NCI-H82 treated with DMSO at 0.1 percent for 48 hours (cell line): Measurements from ENCODE around the gene LRRC36.

ENCODE experiments used
- DNase-seq: peaks from one replicate; lab custom pipeline; 2025; ENCODE audit not compliant: unreplicated experiment; lab: John Stamatoyannopoulos, UW

LRRC36 gene

DNA sequence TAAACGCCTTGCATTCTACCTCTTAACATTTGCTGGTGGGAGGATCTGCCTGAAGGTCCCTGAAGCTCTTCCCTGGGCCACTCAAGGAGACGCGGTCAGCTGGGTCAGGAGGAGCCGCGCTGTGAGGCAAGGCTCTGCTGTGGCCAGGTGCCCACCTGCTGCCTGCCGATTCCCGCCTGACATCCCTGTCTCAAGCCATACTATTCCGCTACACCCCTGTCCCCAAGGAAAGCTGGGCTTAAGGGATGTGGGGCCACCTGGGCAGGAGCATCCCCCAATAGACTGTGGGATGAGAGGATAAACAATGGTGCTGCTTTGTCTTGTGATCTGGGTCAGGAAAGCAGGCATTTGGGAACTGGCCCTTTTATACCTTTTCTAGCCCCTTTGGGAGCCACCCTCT is 61.6 kb downstream of the LRRC36 start:
- DNase-seq = no peak

DNA sequence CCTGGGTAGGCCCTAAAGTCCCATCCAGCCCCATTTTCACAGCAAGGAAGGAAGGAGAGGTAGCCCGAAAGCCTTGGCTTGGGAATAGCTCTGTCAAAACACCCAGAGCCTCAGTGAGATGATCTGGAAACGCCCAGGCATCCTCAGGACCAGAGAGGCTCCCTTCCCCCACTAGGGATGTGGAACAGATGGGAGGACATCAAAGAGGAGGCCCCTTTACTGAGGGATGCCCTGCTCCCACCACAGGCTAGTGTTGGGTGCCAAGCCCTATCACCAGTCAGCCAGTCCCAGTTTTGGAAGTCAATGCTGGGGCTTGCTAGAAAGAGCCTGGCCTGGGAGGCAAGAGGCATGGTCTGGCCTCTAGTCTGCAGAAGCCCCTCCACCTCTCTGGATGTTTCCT is 62.0 kb downstream of the LRRC36 start:
- DNase-seq = no peak

DNA sequence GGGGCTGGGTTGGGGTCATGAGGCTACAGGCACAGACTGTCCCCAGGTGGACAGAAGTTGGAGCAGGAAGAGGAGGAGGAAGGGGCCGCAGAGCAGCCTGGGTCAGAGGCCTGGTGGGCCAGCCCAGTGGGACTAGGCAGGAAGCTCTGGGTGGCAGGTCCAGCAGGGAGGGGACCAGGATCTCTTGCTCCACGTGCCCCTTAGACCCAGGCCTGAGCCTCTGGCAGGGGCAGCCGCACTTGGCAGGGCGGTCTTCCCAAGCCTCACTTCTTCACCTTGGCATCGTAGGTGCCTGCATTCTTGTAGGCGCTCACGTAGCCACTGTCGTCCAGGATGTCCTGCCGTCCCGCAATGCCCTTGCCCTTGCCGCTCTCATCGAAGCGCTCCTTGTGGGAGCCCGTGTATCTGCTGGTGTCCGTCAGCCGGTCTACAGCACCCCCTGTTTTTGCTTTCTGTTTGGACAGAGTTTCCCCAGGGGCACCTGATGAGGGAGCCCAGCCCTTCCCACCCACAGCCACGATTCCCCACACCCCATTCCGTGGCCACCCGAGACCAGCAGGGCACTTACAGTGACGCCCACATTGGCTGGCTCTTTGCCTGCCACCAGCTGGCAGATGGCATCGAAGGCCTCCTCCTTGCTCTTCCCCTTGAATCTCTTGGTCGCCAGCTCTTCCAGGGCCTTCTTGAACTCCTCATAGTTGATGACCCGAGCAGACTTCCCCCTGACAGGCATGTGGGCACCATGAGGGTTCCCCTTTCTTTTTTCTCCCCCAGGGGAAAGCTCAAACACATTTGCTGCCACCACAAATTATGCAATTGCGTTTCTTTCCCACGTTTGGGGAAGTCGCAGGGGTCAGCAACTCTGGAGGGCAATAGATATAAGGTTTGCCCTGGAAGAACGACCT is 63.5 kb downstream of the LRRC36 start:
- DNase-seq = no peak

DNA sequence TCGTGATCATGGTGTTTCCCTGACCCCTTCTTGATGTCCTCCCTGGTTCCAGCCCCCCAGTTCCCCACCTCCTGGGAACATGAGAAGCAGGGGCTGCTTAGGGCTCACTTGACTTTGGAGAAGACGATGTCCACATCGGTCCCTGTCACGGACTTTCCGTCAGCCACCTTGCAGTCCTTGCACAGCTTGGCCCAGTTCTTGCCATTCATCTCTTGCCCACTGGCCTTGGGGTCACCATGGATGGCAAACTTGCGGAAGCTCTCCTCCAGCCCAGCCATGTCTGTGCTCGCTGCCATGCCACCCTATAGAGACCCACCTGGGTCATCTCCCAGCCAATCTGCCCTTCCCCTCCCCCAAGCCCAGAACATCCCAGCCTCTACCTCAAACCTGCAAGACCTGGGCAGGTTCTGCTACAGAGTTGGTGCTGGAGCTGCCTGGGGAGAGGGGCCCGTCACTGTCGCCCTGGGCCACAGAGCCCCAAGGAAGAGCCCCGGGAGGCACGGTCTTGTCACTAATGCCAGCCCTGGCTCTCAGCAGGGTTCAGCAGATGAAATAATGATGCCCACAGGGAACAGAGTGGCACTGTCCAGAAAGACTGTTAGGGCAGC is 64.3 kb downstream of the LRRC36 start:
- DNase-seq = no peak

DNA sequence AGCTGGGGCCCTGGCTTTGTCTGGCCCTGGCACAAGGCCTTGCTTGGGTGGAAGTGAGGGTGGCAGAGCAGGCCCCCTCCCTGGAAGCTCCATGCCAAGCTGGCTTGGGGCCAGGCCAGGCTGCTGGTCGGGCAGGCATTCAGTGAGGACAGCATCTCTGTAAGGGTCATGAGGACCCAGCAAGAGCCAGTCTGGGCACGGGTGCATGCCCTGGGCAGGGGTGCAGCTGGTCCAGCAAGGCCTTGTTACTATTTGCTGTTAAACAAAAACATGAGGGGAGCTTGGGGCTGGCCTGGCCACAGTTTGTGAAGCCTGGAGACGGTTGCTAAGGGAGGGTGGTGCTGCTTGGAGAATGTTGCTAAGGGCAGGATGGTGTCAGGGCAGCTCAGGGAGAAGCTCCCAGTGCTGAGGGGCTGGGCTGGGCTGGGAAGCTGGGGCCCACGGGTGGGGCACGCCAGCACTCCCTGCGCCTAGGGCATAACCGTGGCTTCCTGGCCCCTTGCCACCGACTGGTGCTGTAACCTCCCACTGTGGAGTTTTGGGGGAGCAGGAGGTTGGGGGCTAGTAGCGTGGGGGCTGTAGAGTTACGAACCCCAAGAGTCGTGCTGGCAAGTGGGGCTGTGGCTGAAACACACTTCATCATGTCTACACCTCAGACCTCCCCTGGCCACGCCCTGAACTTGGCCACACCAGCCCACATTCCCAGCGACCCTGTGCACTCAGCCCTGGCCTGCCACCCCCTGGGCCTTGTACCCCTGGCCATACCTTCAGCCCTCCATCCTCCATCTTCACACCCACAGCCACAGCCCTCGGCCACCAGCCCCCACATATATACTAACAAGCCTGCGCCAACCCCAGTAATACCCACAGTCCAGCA is 65.0 kb downstream of the LRRC36 start:
- no peak for DNase-seq

DNA sequence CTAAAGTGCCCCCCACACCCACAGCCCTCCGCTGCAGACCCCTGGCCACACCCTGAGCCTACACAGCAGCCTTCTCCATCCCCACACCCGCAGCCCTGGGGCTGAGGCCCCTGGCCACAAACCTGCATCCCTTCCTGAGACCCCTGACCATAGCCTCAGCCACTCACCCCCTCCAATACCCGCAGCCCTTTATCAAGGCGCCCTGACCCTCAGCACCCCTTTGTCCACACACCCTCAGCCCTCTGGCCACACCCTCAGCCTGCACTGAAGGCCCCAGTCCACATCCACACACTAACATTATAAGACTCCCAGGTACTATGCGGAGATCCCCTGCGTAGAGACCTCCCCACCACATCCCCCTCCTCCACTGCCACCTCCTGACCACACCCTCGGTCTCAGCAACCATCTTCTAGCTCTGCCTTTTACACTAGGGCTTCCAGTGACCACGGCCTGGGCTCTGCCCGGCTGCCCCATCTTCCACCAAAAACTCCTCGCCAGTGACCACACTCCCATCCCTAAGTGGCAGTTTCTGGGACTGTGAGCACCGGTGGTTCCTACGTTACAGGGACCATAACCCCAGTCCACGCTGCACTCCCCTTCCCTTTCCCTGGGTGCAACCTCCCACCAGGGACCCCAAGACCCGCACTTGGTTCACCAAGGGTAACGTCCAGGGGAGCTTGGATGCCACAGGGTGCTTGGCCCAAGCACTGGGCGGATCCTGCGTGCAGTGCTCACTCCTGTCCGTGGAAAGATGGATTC is 65.9 kb downstream of the LRRC36 start:
- DNase-seq = no peak

DNA sequence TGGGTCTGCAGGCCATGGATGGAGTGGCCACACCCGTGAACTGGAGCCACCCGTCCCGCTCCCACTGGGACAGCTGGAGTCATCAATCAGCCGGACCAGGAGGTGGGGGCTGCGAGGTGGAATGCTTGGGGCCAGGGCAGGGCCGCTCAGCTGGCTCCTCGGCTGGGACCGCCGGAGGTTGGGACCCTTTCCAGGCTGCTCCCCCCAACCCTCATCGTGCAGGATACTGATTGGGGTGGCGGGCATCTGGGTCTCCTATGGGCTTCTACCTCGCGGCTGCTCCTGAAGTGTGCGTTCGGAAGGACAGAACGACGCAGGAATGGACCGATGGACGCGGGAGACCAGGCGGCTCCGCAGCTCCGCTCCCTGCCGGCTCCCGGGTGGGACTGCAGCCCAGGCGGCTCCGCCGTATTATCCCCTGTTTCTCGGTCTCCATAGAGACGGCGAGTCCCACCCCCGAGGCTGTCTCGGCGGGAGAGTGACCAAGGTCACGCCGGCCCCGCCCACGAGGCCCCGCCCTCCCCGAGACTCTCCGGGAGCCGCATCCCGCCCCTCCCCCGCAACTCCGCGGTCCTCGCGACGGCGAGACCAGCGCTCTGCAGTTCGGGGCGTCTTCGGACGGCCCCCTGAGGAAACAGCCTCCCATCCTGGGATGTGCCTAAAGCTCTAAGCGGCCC is 66.6 kb downstream of the LRRC36 start, which contains the start of gene TPPP3:
TSS of gene TPPP3 (minus strand) at position 388 of the 677 bp plus-strand sequence. CDS start 2,387 bp downstream, outside the sequence.
- peak; percentile 72 for DNase-seq

DNA sequence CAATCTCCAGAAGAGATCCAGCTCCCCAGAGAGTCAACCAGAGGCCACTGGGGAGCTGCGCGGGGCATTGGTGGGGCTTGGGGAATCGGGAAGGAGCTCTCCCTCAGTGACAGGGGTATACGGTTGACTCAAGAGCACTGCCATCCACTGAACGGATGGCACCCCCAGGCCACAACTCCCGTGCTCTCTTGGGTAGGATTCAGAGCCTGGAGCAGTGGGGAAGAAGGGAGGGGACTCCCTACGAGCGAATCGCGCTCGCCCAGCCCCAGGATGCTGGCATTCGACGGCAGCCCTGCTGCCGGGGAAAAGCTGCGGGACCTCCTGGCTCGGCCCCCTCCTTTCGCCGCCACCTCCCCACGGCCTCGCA is 67.2 kb downstream of the LRRC36 start:
- DNase-seq = no peak

DNA sequence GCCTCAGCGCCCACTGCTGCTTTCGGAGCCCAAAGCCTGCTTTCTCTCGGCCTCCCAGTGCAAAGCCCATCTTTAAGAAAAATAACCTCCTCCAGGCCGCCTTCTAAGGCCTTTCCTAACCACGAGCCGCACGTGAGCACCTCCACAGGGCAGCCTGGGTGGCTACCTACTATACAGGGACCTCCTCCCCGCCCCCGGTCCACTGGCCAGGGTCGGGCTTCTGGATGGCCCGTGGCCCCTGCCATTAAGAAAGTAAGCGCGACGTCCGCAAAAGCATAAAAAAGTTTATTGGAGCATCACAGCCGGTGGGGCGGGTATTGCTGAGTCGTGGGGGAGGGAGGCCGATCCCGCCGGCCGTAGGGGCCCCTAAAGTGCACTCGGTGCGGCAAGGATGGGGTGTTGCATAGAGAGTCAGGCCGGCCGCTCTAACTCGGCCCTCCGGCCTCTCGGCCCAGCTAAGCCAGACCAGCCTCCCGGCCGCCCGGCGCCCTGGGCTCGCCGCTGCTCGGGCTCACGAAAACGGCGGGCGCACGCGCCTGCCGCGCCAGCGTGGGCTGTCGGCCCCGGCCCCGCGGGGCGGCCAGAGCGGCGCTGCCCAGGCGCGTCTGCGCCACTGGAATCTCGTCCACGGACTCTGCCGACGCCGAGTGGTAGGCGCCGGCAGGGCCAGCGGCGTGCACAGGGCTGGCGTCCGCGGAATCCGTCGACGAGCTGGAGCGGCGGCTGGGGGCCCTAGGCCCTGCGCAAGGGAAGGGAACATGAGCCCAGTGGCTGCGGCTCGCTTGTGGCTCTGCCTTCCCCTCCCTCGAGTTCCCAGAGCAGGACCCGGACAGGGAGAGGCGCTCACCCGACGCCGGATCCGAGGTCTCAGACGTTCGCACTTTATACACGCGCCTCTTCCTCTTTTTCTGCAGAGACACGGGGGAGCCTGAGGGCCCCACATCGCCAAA is 67.8 kb downstream of the LRRC36 start:
- DNase-seq = no peak

DNA sequence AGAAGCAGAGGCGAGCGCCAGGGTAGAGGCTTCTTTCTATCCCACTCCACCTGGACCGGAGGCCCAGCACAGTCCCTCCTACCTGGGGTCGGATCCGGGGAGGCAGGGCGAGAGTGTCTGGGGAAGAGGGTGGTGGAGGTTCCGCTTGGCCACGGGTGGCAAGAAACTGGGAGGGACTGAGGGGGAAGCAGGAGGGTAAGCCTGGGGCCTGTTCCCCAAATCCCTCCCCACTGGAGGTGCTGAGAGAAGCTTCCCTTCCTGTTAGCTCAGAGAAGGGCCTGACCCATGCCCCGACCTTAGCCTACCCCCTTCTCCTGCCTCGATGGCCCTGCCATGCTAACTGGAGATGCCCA is 68.5 kb downstream of the LRRC36 start:
- DNase-seq = no peak

DNA sequence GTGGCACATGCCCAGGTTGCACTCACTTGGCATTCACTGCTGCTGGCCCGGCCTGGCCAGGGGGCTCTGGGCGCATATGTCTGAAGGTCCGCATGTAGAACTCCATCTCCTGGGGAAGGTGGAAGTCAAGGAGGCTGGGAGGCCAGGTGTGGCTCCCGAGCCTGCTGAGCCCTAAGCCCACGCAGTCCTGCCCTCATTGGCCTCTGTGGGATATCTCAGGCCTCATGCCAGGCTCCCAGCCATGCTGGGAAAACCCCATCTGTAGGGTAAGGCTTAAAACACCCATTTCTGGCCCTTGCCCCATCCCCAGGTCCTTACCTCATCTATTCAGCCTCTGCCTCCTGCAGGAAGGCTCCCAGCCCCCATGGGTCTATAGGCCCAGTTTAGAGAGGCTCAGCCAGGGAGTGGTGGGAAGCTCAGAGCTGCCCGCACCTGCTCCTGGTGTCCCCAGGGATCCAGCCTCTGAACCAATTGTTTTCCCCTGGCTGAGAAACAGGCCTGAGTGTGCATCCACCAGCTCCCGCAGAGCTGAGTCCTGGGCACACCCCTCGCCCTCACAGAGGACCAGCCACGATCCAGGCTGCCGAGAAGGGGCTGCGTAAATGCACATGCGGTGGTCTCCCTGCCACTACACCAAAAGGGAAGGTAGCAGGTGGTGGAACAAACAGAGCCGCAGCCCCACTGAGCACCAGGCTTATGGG is 69.0 kb downstream of the LRRC36 start:
- peak; percentile 55 for DNase-seq

DNA sequence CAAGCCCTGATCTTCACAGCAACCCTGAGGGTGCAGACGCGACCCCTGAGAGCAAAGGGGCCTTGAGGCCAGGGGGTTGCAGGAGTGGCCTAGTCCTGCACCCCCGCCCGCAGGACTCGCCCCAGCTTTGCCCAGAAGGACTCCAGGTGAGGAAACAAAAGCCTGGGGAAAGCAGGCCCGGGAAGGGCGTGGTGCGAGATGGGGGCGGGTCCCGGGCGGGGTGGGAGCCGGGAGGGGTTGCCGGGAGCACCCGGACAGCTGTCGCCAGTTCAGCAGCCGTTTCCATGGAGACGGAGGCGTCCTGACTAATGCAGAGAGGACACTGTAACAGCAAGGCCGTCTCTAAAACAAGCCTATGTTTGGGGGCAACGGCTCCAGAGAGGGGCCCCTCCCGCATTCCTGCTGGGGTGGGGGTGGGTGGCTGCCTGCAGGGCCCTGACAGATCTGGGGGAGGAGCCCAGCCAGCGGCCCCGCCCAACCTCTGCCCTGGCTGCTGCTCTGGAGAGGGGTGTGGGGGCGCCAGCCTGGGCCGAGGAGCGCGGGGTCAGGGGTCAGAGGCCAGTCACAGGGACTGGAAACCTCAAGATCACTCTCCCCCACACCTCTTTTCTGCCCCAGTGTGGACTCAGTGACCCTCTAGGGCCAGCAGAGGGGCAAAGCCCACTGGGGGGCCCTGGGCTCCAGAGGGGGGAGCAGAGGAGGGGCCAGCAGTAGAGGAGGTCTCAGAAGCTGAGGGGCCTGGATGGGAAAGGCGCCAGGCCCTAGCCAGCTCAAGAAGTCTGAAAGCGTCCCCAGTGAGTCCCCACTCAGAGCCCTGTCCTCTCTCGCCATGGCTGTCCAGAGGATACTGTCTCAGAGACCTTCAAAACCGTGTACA is 69.8 kb downstream of the LRRC36 start:
- peak; percentile 80 for DNase-seq

DNA sequence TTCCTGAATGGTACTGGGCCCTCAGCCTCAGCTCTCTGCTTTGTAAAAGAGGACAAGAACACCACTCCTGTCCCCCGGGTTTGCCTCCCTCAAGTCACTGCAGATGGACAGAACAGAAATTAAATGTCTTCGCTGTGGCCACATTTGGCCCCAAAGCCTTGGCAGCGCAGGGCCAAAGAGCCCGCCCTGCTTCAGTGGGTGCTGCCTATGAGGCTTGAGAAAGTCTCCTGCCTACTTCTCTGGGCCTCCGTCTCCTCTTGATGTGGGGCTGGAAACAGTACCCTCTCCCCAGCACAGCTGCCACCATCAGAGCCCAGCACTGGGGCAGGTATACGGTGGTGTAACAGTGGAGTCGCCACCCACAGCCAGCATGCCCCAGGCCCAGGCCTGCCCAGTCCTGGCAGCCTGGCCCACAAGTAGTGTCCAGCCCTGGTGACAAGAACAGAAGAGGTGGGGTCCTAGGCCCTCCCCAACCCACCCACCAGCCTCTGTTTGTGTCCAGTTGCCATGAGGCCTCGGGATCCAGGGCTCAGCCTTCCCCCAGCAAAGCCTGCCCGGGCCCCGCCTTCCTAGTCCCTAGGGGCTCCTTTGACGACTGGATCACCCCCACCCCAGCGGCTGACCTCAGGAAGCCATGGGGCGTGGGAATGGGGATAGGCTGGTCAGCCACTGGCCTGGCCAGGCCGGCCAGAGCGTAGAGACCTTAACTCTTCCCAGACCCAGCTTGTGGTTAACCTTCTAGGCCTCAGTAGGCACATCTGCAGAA is 70.6 kb downstream of the LRRC36 start:
- DNase-seq = no peak

DNA sequence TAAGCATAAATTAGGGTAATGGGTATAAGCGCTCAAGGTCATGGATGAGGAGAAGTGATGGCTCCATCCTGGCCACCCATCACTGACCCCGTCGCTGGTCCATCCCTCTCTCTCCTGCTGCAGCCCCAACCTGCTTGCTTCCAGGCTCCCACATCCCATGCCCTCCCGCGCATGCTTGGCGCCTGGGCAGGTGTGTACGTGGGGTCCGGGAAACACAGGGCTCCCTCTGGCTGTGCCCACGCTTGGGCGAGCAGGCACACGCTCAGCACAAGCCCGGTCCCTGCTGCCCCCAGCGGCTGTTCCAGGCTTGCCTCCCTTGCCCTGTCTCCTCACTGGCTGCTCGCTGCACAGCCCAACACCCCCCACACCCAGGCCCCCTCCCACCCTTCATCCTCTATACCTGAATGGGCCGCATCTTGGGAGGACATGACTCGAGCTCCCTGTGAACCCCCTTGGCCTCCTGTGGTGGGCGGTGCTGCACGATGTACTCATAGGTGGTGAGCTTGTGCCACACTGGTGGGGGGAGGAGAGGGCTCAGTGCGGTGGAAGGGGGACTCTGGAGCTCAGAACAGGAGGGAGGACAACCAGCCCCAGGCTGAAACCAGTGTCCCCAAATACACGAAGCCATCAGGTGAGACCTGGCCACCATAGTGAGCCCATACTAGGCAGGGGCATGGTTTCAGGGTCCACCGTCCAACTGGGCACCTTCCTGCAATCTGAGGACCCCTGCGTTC is 71.4 kb downstream of the LRRC36 start:
- no peak for DNase-seq

DNA sequence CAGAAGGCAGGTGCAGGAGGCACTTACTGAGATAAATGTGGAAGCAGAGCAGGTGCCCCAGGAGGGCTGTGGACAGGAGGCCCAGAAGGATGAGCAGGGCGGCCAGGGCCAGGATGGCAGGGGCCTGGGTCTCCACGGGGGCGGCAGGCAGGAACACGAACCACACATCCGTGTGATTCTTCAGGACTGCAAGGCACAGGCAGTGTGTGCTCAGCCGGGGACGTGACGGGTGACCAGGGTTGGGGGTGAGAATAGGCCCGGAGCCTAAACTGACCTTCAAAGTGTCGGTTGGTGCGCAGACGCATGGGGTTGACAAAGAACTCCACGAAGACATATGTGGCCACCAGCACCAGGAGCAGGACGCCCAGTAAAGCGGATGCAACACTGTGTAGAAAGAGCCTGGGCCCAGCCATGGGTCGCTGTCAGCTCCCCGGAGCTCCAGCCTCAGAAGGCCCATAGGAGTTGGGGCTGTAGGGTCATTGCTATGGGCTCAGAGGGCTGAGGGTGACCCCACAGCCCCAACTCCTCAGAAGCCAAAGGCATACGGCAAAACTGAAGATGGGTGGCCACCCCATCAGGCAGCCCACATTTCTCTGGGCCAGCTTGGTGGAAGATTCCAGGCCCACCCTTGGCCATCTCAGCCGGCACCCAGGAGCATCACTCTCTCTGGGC is 72.1 kb downstream of the LRRC36 start:
- DNase-seq = no peak
